ENCODE data around the gene SNRPA. TPM values are rescaled to one million over a fixed set of nuclear protein-coding genes. Genes with fewer than 3 reads are reported as not detected.
A peak's percentile ranks its signal among the peaks of the same experiment; 100 is the strongest.

Gene SNRPA
- total RNA-seq, 1 donor = 20.6 TPM

- H3K4me1 ChIP-seq (ENCODE audit: insufficient read depth, low read length) = peaks cover 45% of the 10 kb centered on the region
- no peaks in the 10 kb centered on the region for H3K9me3 ChIP-seq (ENCODE audit: low read depth, low read length)
- peaks cover 57% of the 10 kb centered on the region for H3K79me2 ChIP-seq (ENCODE audit: insufficient read depth, low read length)
These were observed 34.3 kb upstream of the SNRPA start, which contains the start of the genes COQ8B and ITPKC for GRCh38 chr19:40716482-40717324. Gene COQ8B, minus strand, starts transcription at chr19:40716886. Its CDS starts 2,254 bp downstream, at chr19:40714632. Gene ITPKC, plus strand, starts transcription at chr19:40717112. Its CDS starts 24 bp downstream, at chr19:40717136.

GRCh38 chr19:40717325-40717879, 33.6 kb upstream of the SNRPA start:
- DNase-seq (ENCODE audit: insufficient read length, low spot score, missing footprints) = no peak

More at GRCh38 chr19:40716482-40717324, 34.3 kb upstream of the SNRPA start, which contains the start of the genes COQ8B and ITPKC:
- H4K20me1 ChIP-seq (ENCODE audit: insufficient read depth, low read length) = peaks cover 4% of the 10 kb centered on the region
- no peak for TF ChIP-seq CTCF (IDR thresholded peaks at IDR 0.05; ENCODE audit: extremely low read depth, low read depth, low read length)
- peak within 1 kb of the TSS; percentile 77 for H3K4me2 ChIP-seq (ENCODE audit: insufficient read depth, low read length)
- H2AFZ ChIP-seq (ENCODE audit: low read length) = peak within 1 kb of the TSS; percentile 84
- peak within 1 kb of the TSS; percentile 100 for H3K27ac ChIP-seq (ENCODE audit: low read depth, low read length)
- peaks cover 6% of the 10 kb centered on the region for H3K36me3 ChIP-seq (ENCODE audit: insufficient read depth, low read length)
- DNase-seq (ENCODE audit: insufficient read length, low spot score, missing footprints) = peak; percentile 99
- no peaks in the 10 kb centered on the region for H3K27me3 ChIP-seq (ENCODE audit: insufficient read depth, low read length)
- peak within 1 kb of the TSS; percentile 86 for H3K4me3 ChIP-seq (ENCODE audit: insufficient read depth, low read length)

DNA sequence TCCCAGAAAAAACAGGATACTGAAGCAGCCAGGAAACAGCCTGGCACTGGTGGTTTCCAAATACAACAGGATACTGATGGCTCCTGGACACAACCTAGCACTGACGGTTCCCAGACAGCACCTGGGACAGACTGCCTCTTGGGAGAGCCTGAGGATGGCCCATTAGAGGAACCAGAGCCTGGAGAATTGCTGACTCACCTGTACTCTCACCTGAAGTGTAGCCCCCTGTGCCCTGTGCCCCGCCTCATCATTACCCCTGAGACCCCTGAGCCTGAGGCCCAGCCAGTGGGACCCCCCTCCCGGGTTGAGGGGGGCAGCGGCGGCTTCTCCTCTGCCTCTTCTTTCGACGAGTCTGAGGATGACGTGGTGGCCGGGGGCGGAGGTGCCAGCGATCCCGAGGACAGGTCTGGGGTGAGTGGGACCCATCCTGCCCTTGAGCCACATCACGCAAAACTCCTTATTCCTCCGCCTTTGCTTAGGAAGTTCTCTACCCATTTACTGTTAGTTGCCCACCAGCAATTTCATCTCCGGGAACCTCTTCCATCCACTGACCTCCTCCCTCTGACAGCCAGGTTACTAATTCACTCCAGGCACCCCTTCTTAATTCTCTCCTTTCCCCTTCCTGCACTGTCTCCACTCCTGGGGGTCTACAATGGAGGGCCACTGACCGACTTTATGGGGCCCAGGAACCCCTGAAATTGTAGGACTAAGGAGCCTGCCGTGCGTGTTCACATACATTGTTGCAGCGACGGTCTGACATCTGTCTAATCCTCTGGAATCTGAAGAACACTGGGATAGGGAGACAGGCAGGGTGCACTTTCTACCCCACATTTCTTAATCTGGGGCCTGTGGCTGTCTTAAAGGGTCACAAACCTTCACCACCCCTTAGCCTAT, 32.9 kb upstream of the SNRPA start:
- Histone ChIP-seq H4K20me1 (ENCODE audit: insufficient read depth, low read length) (peaks cover 7% of the 10 kb centered on the region), H3K4me1 (ENCODE audit: insufficient read depth, low read length) (peaks cover 53% of the 10 kb centered on the region)

More at GRCh38 chr19:40717325-40717879, 33.6 kb upstream of the SNRPA start:
- H3K79me2 ChIP-seq (ENCODE audit: insufficient read depth, low read length) = peaks cover 63% of the 10 kb centered on the region
- H4K20me1 ChIP-seq (ENCODE audit: insufficient read depth, low read length) = peaks cover 7% of the 10 kb centered on the region
- H3K27ac ChIP-seq (ENCODE audit: low read depth, low read length) = peak overlapping the region; percentile 100
- no peaks in the 10 kb centered on the region for H3K9me3 ChIP-seq (ENCODE audit: low read depth, low read length)
- H2AFZ ChIP-seq (ENCODE audit: low read length) = peak overlapping the region; percentile 83
- peaks cover 50% of the 10 kb centered on the region for H3K4me1 ChIP-seq (ENCODE audit: insufficient read depth, low read length)
- H3K4me3 ChIP-seq (ENCODE audit: insufficient read depth, low read length) = peak overlapping the region; percentile 86
- TF ChIP-seq CTCF (IDR thresholded peaks at IDR 0.05; ENCODE audit: extremely low read depth, low read depth, low read length) = no peak
- peaks cover 6% of the 10 kb centered on the region for H3K36me3 ChIP-seq (ENCODE audit: insufficient read depth, low read length)
- peak overlapping the region; percentile 77 for H3K4me2 ChIP-seq (ENCODE audit: insufficient read depth, low read length)
- no peaks in the 10 kb centered on the region for H3K27me3 ChIP-seq (ENCODE audit: insufficient read depth, low read length)

More for the DNA sequence above, 32.9 kb upstream of the SNRPA start:
- TF ChIP-seq CTCF (IDR thresholded peaks at IDR 0.05; ENCODE audit: extremely low read depth, low read depth, low read length) = no peak
- H3K4me3 ChIP-seq (ENCODE audit: insufficient read depth, low read length) = peak overlapping the region; percentile 86
- no peaks in the 10 kb centered on the region for H3K27me3 ChIP-seq (ENCODE audit: insufficient read depth, low read length)
- peaks cover 64% of the 10 kb centered on the region for H3K79me2 ChIP-seq (ENCODE audit: insufficient read depth, low read length)
- H3K27ac ChIP-seq (ENCODE audit: low read depth, low read length) = peak overlapping the region; percentile 100
- H3K36me3 ChIP-seq (ENCODE audit: insufficient read depth, low read length) = no peaks in the 10 kb centered on the region
- H3K9me3 ChIP-seq (ENCODE audit: low read depth, low read length) = no peaks in the 10 kb centered on the region
- H2AFZ ChIP-seq (ENCODE audit: low read length) = peak overlapping the region; percentile 50
- peak; percentile 90 for DNase-seq (ENCODE audit: insufficient read length, low spot score, missing footprints)
- peak overlapping the region; percentile 77 for H3K4me2 ChIP-seq (ENCODE audit: insufficient read depth, low read length)
